Type B pancreatic cell (in vitro differentiated cells): ENCODE measurements around the gene CACNA1B. TPM values are rescaled to one million over a fixed set of nuclear protein-coding genes. Genes with fewer than 3 reads are reported as not detected.

ENCODE experiments used
- DNase-seq: peaks from one replicate; pipeline ENCODE4 v3.0.0; 2021; ENCODE audit warnings: mixed read lengths; ENCODE audit not compliant: unreplicated experiment; ENCODE audit errors: extremely low spot score
- H3K27ac Mint-ChIP-seq: 2 replicates; pipeline ENCODE4 v1.8.0; 2021; ENCODE audit warnings: mild to moderate bottlenecking, mixed read lengths
- H3K27me3 Mint-ChIP-seq: 2 replicates; pipeline ENCODE4 v1.8.0; 2021; ENCODE audit warnings: mixed read lengths
- H3K36me3 Mint-ChIP-seq: 2 replicates; pipeline ENCODE4 v1.8.0; 2021; ENCODE audit warnings: mixed read lengths
- H3K4me1 Mint-ChIP-seq: one replicate; pipeline ENCODE4 v1.8.0; 2021; ENCODE audit warnings: mixed read lengths; ENCODE audit not compliant: unreplicated experiment
- H3K4me3 Mint-ChIP-seq: 2 replicates; pipeline ENCODE4 v1.8.0; 2021; ENCODE audit warnings: mild to moderate bottlenecking, mixed read lengths
- H3K9me3 Mint-ChIP-seq: 2 replicates; pipeline ENCODE4 v1.8.0; 2021; ENCODE audit warnings: mixed read lengths
- CTCF ChIP-seq: fragments of 200-600 bp; sonication (generic); conservative IDR thresholded peaks from 2 replicates; pipeline ENCODE4 v1.5.0; 2021; ENCODE audit warnings: antibody characterized with exemption, mild to moderate bottlenecking
- total RNA-seq: library from RNA; stranded (reverse); gene quantifications from 2 replicates; pipeline ENCODE4 v1.2.1, GENCODE V29; 2021; ENCODE audit warnings: low replicate concordance

The CACNA1B gene
- total RNA-seq, 1 donor from 2014 or later = 2.4 TPM

- H3K4me1 Mint-ChIP-seq = no peaks in the 10 kb centered on the region
- no peak for DNase-seq
- H3K27ac Mint-ChIP-seq = no peak overlapping the region
- no peak overlapping the region for H3K4me3 Mint-ChIP-seq
- peaks cover 6% of the 10 kb centered on the region for H3K36me3 Mint-ChIP-seq
- H3K27me3 Mint-ChIP-seq = no peaks in the 10 kb centered on the region
- H3K9me3 Mint-ChIP-seq = no peaks in the 10 kb centered on the region
- TF ChIP-seq CTCF = no peak
Measured at GRCh38 chr9:137832830-137833590, 44.6 kb upstream of the CACNA1B start.

- no peak for DNase-seq
- no peak for TF ChIP-seq CTCF
- no peaks in the 10 kb centered on the region for H3K27me3 Mint-ChIP-seq
- H3K9me3 Mint-ChIP-seq = no peaks in the 10 kb centered on the region
- H3K27ac Mint-ChIP-seq = no peak overlapping the region
- no peaks in the 10 kb centered on the region for H3K4me1 Mint-ChIP-seq
- no peak overlapping the region for H3K4me3 Mint-ChIP-seq
- H3K36me3 Mint-ChIP-seq = peaks cover 11% of the 10 kb centered on the region
Measured at GRCh38 chr9:137833721-137834613, 43.6 kb upstream of the CACNA1B start.

GRCh38 chr9:137834846-137835546, 42.6 kb upstream of the CACNA1B start:
- H3K27me3 Mint-ChIP-seq = no peaks in the 10 kb centered on the region

GRCh38 chr9:137836151-137836830, 41.3 kb upstream of the CACNA1B start:
- Mint-ChIP-seq H3K4me1 (no peaks in the 10 kb centered on the region), H3K9me3 (no peaks in the 10 kb centered on the region), H3K27me3 (no peaks in the 10 kb centered on the region), H3K4me3 (no peak overlapping the region), H3K36me3 (peaks cover 16% of the 10 kb centered on the region), H3K27ac (no peak overlapping the region)
- TF ChIP-seq CTCF = no peak
- no peak for DNase-seq

More at GRCh38 chr9:137834846-137835546, 42.6 kb upstream of the CACNA1B start:
- H3K9me3 Mint-ChIP-seq = no peaks in the 10 kb centered on the region
- no peak overlapping the region for H3K27ac Mint-ChIP-seq
- TF ChIP-seq CTCF = no peak
- H3K4me3 Mint-ChIP-seq = no peak overlapping the region
- H3K36me3 Mint-ChIP-seq = peaks cover 16% of the 10 kb centered on the region
- DNase-seq = no peak
- no peaks in the 10 kb centered on the region for H3K4me1 Mint-ChIP-seq

GRCh38 chr9:137836831-137837241, 40.7 kb upstream of the CACNA1B start:
- no peaks in the 10 kb centered on the region for H3K4me1 Mint-ChIP-seq
- no peak for TF ChIP-seq CTCF
- no peak overlapping the region for H3K27ac Mint-ChIP-seq
- no peak overlapping the region for H3K4me3 Mint-ChIP-seq
- peaks cover 13% of the 10 kb centered on the region for H3K36me3 Mint-ChIP-seq
- no peak for DNase-seq
- H3K27me3 Mint-ChIP-seq = no peaks in the 10 kb centered on the region
- no peaks in the 10 kb centered on the region for H3K9me3 Mint-ChIP-seq
